Kidney epithelial cell (primary cell): ENCODE data around the gene TACC2. TPM values are rescaled to one million over a fixed set of nuclear protein-coding genes. Genes with fewer than 3 reads are reported as not detected.
"Not testable (repeated sequence)": the region's sequence is repeated elsewhere in the genome, so short reads cannot be mapped to it uniquely, and the experiment has no call there.

Experiments used
- DNase-seq: peaks from one replicate; pipeline ENCODE4 v3.0.0-alpha.2; 2010; ENCODE audit warnings: low read depth
- H3K27me3 ChIP-seq: 2 replicates; pipeline ENCODE4 v1.6.0; 2011; ENCODE audit warnings: low read length; ENCODE audit not compliant: control insufficient read depth, insufficient read depth
- H3K36me3 ChIP-seq: 2 replicates; pipeline ENCODE4 v1.5.1; 2011; ENCODE audit warnings: low read length; ENCODE audit not compliant: control insufficient read depth, insufficient read depth
- H3K4me3 ChIP-seq: 2 replicates; pipeline ENCODE4 v1.5.1; 2011; ENCODE audit warnings: low read depth, mild to moderate bottlenecking, control low read depth, low read length
- CTCF ChIP-seq: IDR thresholded peaks from 2 replicates; pipeline ENCODE4 v1.5.1; 2011; ENCODE audit warnings: mild to moderate bottlenecking, moderate library complexity, low read length, control low read depth, inconsistent platforms; ENCODE audit not compliant: insufficient read depth, poor library complexity, severe bottlenecking
- total RNA-seq: library from RNA; depleted of rRNA; stranded (reverse); fragments of >200 nt; gene quantifications from 2 replicates; pipeline ENCODE4 v1.2.3, GENCODE V29; 2015

TACC2 gene
- total RNA-seq, 1 donor from 2014 or later: 26.9 TPM

- TF ChIP-seq CTCF: no peak
- H3K4me3 ChIP-seq: no peak overlapping the region
- no peak for DNase-seq
- peaks cover 10% of the 10 kb centered on the region for H3K27me3 ChIP-seq
- no peaks in the 10 kb centered on the region for H3K36me3 ChIP-seq
Measured at GRCh38 chr10:122091722-122092121, 102.8 kb downstream of the TACC2 start.

- no peak for DNase-seq
- Histone ChIP-seq H3K27me3 (peaks cover 16% of the 10 kb centered on the region), H3K4me3 (no peak overlapping the region), H3K36me3 (no peaks in the 10 kb centered on the region)
- no peak for TF ChIP-seq CTCF
Measured at GRCh38 chr10:122093076-122093475, 104.1 kb downstream of the TACC2 start.

- not testable (repeated sequence) for H3K36me3 ChIP-seq, DNase-seq, H3K4me3 ChIP-seq
- H3K27me3 ChIP-seq: peaks cover 21% of the 10 kb centered on the region
Measured at GRCh38 chr10:122096181-122096580, 107.2 kb downstream of the TACC2 start.

GRCh38 chr10:122096705-122097104 lies 107.7 kb downstream of the TACC2 start:
- TF ChIP-seq CTCF: no peak
- Histone ChIP-seq H3K36me3 (no peaks in the 10 kb centered on the region), H3K27me3 (peaks cover 20% of the 10 kb centered on the region), H3K4me3 (no peak overlapping the region)
- no peak for DNase-seq

- no peak for TF ChIP-seq CTCF
- Histone ChIP-seq H3K27me3 (peaks cover 19% of the 10 kb centered on the region), H3K4me3 (no peak overlapping the region), H3K36me3 (no peaks in the 10 kb centered on the region)
- no peak for DNase-seq
Measured at GRCh38 chr10:122097935-122098334, 109.0 kb downstream of the TACC2 start.

- H3K4me3 ChIP-seq: no peak overlapping the region
- H3K27me3 ChIP-seq: peaks cover 19% of the 10 kb centered on the region
- no peaks in the 10 kb centered on the region for H3K36me3 ChIP-seq
- DNase-seq: no peak
- no peak for TF ChIP-seq CTCF
Measured at GRCh38 chr10:122098924-122099323, 110.0 kb downstream of the TACC2 start.
